HG02938 (cell line): Measurements from ENCODE around the gene FKBP15.
"Not testable (repeated sequence)": the region's sequence is repeated elsewhere in the genome, so short reads cannot be mapped to it uniquely, and the experiment has no call there.

Experiments
- ATAC-seq: cut with Tn5 transposase; IDR thresholded peaks from one replicate; pipeline ENCODE4 v1.9.1; 2021; ENCODE audit warnings: mild to moderate bottlenecking, moderate library complexity; ENCODE audit not compliant: unreplicated experiment

Gene FKBP15

DNA sequence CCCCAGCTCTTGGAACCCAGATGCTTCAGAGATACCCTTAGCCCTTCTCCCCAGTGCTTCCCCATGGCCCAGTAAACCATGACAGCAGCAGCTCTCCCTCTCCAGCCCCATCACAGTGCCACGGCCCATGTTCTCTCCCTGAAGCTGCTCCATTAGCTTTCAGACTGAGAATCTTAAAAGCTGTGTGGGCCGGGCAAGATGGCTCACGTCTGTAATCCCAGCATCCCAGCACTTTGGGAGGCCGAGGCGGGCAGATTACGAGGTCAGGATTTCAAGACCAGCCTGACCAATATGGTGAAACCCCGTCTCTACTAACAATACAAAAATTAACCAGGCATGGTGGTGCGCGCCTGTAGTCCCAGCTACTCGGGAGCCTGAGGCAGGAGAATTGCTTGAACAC is 71.5 kb downstream of the FKBP15 start:
- not testable (repeated sequence) for ATAC-seq

DNA sequence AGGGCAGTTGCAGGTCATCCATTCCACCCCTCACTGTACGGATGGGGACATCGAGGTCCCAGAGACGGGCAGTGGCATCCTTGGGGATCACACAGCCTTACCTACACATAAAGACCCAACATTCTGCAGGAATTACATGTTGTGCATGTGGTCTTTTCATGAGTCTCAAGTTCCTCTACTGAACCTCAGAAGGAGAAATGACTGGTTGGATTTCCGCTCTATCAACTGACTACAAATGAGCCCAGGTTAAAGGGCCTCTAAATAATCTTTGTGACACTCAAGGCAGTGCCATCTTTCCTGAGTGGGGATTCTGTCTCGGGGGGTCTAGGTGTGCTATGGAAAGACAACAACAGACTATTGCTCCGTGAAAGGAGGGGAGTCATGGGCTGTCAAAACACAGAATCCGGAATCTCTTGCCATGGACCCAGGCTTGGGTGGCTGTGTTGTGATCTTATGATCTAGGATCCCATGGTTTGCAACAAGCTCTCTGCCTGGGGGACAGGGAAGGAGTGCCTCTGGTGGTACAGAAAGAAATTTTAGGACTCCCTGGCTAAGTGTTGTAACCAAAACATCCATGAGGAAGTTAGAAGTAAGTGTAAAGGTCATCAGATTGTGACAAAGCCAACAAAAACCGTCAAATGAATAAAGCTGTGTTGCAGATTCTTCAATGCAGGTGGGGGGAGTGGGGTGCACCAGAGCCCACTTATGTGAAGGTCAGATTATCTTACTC is 72.1 kb downstream of the FKBP15 start:
- no peak for ATAC-seq

DNA sequence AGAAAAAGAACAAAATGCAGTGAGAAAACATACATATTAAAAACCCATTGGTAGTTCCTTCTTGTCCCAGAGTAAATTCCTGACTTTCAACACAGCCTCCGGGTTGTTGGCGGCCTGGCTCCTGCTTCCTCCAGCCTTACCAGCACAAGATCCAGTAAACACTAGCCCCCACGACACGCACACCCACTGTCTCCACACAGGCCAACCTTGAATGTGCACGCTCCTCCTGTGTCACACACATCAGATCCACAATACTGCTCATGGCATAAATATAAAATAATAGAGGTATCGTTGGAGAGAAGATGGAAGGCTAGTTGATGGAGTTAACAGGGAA is 72.7 kb downstream of the FKBP15 start:
- no peak for ATAC-seq

DNA sequence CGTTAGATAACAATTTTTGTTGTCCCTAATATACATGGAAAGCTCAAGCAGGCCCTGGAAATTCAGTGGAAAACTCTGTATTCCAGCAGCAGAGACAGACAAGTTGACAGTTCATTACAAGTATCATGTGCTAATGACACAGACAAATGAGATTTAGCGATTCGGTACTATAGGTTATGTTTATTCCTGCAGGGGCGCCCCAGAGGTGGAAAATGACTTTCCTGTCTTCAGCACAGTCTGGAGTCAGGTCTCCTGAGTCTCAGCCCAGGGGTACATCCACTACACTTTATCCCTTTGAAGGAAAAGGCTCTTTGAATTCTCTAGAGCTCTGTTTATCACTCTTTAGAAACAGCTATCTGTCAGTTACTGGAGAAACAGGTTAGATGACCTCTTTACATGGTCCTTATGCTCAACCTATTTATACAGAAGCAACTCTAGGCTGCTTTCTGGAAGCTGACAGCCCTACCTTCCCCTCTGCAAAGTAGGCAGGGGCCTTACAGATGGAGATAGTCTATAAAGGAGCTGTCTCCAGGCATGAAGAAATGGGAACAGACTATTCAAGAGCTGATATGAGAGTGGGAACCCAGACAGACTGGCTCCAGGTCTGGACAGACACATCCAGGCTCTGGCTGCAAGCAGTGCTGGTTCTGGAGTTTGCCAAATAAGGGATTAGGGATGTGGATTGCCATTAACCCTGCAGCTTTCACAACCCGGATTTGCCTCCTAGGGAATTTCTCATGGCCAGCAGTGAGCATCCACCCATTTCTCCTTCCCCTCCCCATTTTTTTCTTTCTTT is 77.4 kb downstream of the FKBP15 start:
- no peak for ATAC-seq

DNA sequence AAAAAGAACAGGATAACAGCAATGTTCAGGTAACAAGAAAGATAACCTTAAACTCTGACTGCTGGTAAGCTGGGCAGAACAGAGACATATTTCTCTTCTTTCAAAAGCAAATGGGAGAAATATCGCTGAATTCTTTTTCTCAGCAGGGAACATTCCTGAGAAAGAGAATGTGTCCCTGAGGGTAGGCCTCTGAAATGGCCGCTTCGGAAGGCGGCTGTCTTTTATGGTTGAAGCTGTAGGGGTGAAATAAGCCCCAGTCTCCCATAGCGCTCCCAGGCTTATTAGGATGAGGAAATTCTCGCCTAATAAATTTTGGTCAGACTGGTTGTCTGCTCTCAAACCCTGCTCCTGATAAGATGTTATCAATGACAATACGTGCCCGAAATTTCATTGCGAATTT is 80.2 kb downstream of the FKBP15 start:
- not testable (repeated sequence) for ATAC-seq

DNA sequence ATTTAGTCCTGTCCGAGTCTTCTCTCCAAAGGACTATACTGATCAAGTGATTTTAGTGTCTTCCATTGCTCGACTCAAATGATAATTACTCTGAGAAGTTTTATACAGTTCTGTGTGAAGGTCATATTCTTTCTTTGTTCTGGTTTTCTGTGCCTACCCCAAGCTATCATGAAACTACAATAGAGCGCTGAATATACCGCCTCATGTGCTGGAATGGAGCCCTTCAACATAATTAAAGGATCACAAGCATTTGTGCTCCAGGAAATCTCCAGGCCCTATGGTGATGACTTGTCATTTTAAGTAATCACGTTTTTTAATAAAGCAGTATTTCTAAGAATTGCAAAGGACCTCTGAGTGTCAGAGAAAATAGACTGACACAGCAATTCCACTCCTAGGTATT is 81.1 kb downstream of the FKBP15 start:
- no peak for ATAC-seq

DNA sequence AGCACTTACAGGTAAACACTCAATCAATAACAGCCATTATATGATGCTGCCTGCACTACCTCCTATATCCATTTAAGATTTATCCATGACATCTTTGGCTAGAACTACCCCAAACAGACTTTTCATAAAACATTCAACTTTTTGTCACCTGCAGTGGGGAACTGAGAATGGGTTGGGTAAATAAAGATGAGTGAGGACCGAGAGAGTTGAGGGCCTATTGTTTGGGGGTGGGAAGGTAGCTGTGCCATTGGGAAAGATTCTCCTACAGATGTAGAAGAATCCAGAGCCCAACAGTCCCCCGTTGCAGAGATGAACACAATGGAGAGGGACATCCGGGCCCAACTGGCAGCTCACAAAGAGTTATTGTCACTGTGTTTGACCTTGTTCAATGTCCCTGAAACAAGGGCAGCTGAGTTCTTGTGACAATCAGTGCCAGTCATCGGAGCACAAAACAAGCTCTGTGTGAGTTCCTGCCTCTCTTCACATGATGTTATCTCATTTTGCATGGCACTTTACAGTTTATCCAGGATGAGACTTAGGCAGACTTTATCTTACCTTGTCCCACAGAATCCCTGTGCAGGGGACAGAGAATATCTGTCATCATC is 81.8 kb downstream of the FKBP15 start:
- ATAC-seq, result no peak

DNA sequence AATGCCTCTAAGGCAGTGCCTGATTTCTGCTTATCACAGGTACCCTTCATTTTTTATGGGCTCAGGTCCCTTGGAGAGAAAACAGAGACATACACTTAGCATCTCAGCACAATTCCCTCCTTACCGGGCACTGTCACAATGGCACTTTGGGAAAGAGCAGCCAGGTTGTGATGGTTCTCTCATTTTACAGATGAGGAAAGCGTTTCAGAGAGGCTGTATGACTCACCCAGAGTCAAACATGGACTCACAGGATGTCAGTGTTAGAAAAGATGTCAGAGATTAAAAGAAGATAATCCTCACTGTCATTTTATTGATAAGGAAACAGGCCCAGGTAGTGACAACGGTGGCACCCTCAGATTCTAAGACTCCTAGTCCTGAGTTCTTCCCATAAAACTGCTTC is 82.3 kb downstream of the FKBP15 start:
- no peak for ATAC-seq

DNA sequence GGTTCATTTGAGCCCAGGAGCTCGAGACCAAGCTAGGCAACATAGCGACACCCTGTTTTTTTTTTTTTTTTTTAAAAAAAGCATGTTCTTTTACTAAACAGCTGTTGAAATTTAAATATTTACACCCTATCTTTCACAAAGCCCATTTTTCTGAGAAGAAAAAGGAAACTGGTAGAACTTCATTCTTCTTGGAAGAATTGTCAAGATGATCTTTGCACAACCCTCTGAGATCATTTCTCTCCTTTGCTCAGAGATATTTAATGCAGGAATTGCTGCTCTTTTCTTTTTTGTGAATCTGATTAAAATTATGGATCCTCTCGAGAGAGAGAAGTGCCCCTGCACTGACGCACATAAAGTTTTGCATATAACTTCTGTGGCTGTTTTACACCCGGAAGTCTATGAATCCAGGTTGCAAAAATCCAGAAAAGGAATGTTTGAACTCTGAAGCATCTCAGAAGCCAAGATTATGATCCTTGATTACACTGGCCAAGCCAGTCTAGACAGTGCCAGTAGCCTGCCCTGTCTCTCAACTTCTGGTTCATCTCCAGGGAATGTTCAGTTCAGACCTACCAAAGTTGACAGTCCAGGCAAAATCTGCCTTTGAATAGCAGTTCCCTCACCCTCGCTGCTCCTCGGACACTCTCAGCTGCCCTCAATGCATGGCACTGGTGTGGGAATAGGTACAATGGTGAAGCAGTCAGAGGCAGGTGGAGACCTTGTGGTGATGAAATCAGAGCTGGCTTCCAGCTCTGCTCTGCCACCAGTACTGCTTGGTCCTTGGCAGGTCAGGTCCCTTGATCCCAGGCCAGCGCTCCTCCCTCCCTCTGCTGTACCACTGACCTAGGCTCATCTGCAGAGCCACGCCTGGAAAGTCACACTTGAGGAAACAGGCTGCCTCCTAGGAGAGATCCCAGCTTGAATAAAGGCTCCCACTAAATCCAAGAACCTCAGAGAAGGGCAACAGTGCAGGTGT is 83.6 kb downstream of the FKBP15 start:
- no peak for ATAC-seq

DNA sequence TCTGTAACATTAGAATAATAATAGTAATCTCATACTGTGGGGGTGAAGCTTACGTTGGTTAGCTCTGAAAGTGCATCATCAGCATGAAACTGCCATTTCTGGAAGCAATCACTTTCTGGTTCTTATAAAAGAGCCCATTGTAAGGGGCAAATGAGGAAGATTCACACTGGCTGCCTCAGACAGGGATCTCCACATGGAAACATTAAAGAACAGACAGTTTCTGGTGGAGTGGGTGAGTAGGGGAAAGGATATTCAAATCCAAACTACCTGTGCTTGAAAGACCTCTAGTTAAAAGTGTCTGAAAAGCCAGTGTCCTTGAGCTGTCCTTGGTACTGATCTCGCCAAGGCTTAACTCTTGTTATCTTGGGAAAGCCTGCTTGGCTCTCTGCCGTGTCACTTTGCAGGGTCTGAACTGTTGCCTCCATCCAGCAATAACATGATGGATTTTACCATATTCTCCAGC is 89.4 kb downstream of the FKBP15 start:
- ATAC-seq, result no peak

DNA sequence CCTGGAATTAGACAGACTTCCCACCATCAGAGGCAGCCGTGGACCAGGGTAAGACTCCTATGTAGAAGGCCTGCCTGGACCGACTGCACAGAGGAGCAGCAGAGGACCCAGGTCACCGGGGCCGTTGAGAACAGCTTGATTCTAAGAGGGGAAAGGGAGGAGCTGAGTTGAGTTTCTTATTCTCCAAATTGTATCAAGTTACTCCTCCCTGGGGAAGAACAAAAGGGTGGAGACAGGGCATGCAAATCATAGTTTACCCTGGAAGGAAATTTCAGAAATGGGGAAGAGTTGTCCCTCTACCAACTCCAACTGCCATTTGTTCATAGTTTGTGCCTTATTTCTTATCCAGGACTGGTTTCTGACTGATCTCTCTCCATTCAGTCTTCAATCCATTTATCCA is 91.2 kb downstream of the FKBP15 start:
- ATAC-seq, result no peak

DNA sequence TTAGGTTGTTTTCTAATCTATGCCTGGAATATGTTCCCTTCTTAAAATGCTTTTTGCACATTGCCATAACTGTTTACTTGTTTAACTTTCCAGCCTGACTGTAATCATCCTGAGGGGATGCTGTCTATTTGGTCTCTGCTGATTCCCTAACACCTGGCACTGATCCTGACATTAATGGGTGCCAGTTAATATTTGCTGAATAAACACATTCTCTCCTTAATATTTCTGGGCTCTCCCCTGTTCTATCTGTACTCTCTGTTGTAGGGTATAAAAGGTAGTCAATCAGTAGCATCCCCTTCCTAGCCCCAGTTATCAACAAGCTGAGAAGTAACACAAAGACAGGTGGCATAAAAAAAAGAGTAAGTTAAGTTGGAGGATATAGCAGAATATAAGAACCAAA is 91.6 kb downstream of the FKBP15 start:
- ATAC-seq, result no peak

DNA sequence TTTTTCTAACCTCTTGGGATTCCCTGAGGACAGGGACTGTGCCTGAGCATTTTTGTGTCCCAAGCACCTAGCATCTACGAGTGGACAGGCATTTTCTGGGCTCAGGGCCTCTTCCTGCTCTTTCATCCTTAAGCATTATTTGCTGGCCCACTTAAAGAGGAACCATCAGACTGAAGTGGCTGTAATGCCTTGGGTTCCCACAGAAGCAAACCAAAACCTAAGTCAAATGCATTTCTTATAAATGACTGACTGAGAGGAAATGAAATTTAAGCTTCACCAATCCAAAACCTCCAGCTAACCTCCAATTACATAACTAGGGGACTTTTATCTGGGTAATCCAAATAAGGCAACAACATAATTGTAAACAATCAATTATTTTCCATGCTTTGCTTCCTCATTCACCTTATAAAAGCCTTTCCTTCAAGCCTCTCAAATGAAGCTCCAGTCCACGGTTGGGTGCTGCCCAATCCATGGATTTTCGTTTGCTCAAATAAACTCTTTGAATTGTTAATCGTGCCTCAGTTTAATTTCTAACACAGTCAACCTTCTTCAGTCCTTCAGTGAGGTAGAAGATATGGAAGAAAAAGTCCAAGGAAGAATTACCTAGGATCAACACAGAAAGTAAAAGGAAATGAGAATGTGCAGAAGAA is 95.6 kb downstream of the FKBP15 start:
- no peak for ATAC-seq

DNA sequence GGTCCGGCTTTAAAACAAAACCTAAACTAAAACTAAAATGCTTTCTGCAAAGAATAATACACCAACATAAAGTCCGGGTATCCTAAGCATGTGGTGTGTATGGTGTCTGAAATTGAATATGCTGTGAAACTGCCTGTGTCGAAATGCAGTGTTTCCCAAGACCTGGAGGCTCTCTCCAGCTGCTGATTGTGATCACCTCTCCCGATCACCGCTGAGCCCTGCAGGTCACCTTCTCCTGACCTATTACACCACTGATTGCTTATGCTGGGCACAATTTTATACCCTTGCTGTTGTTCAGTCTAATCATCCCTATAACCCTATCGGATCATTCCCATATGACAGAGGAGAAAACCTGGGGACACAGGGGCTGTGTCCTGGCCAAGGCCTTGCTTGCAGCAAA is 102.2 kb downstream of the FKBP15 start:
- ATAC-seq, result not testable (repeated sequence)
